Activated naive CD8-positive, alpha-beta T cell treated with anti-CD3 and anti-CD28 coated beads for 36 hours (primary cell): ENCODE results near the gene THAP12. TPM values are rescaled to one million over a fixed set of nuclear protein-coding genes. Genes with fewer than 3 reads are reported as not detected.

Source experiments
- DNase-seq: peaks from one replicate; pipeline ENCODE4 v3.0.0; 2021
- H3K27ac Mint-ChIP-seq: one replicate; pipeline ENCODE4 v1.8.0; 2022; ENCODE audit warnings: mild to moderate bottlenecking, moderate library complexity, mixed read lengths
- H3K27me3 Mint-ChIP-seq: one replicate; pipeline ENCODE4 v1.8.0; 2022; ENCODE audit warnings: mild to moderate bottlenecking, mixed read lengths
- H3K36me3 Mint-ChIP-seq: one replicate; pipeline ENCODE4 v1.8.0; 2021; ENCODE audit warnings: mild to moderate bottlenecking, mixed read lengths
- H3K4me1 Mint-ChIP-seq: one replicate; pipeline ENCODE4 v1.8.0; 2021; ENCODE audit warnings: mixed read lengths
- H3K4me3 Mint-ChIP-seq: one replicate; pipeline ENCODE4 v1.8.0; 2022; ENCODE audit warnings: mild to moderate bottlenecking, moderate library complexity, mixed read lengths
- H3K9me3 Mint-ChIP-seq: one replicate; pipeline ENCODE4 v1.8.0; 2022; ENCODE audit warnings: mixed read lengths
- total RNA-seq, 2 experiments: library from RNA; stranded (reverse); gene quantifications; one replicate each; pipeline ENCODE4 v1.2.3, GENCODE V29; 2021

Gene THAP12
- total RNA-seq, 2 experiments from 2014 or later: 68.3 to 74.7 TPM

- Mint-ChIP-seq H3K9me3 (no peaks in the 10 kb centered on the region), H3K36me3 (no peaks in the 10 kb centered on the region), H3K4me1 (no peaks in the 10 kb centered on the region), H3K27me3 (no peaks in the 10 kb centered on the region), H3K4me3 (no peak overlapping the region), H3K27ac (no peak overlapping the region)
- DNase-seq: no peak
Observed at GRCh38 chr11:76392870-76393269, 11.9 kb upstream of the THAP12 start.

DNA sequence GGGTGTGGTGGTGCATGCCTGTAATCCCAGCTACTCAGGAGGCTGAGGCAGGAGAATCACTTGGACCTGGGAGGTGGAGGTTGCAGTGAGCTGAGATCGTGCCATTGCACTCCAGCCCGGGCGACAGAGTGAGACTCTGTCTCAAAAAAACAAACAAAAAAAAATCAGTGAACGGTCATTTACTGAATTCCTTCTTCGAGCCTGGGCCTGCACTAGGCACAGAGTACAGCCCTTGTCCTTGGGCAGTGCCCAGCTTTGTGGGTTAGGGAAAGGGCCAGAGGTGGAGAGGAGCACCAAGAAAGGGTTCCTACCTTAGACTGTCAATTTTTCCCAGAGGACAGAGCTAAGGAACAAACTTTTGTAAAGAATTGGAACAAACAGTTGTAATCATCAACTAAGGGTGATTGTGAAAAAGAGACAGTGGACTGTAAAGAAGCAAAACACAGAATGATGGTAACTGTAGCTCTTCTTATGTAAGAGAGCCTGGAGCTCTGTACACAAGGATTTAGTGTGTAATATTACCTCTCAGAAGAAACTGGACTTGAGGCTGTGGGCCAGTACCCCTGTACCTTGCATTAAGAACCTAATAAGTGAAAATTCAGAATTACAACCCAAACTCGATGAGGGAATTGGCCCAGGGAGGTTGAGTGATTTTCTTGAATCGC is 11.0 kb upstream of the THAP12 start:
- H3K9me3 Mint-ChIP-seq: no peaks in the 10 kb centered on the region

GRCh38 chr11:76391021-76391420 is 10.1 kb upstream of the THAP12 start:
- DNase-seq: no peak
- Mint-ChIP-seq H3K4me3 (no peak overlapping the region), H3K36me3 (no peaks in the 10 kb centered on the region), H3K9me3 (no peaks in the 10 kb centered on the region), H3K27ac (no peak overlapping the region), H3K4me1 (no peaks in the 10 kb centered on the region), H3K27me3 (no peaks in the 10 kb centered on the region)

More for the DNA sequence above, 11.0 kb upstream of the THAP12 start:
- H3K27ac Mint-ChIP-seq: no peak overlapping the region
- no peaks in the 10 kb centered on the region for H3K4me1 Mint-ChIP-seq
- no peak overlapping the region for H3K4me3 Mint-ChIP-seq
- no peak for DNase-seq
- H3K36me3 Mint-ChIP-seq: no peaks in the 10 kb centered on the region
- no peaks in the 10 kb centered on the region for H3K27me3 Mint-ChIP-seq

GRCh38 chr11:76388408-76388807 is 7.5 kb upstream of the THAP12 start:
- no peak for DNase-seq
- Mint-ChIP-seq H3K27me3 (no peaks in the 10 kb centered on the region), H3K27ac (no peak overlapping the region), H3K9me3 (no peaks in the 10 kb centered on the region), H3K4me3 (no peak overlapping the region), H3K36me3 (peaks cover 3% of the 10 kb centered on the region), H3K4me1 (peaks cover 7% of the 10 kb centered on the region)

GRCh38 chr11:76385903-76386302 is 5.0 kb upstream of the THAP12 start:
- Mint-ChIP-seq H3K9me3 (no peaks in the 10 kb centered on the region), H3K27me3 (no peaks in the 10 kb centered on the region), H3K27ac (no peak overlapping the region), H3K4me1 (peaks cover 23% of the 10 kb centered on the region), H3K4me3 (no peak overlapping the region), H3K36me3 (peaks cover 3% of the 10 kb centered on the region)
- no peak for DNase-seq

DNA sequence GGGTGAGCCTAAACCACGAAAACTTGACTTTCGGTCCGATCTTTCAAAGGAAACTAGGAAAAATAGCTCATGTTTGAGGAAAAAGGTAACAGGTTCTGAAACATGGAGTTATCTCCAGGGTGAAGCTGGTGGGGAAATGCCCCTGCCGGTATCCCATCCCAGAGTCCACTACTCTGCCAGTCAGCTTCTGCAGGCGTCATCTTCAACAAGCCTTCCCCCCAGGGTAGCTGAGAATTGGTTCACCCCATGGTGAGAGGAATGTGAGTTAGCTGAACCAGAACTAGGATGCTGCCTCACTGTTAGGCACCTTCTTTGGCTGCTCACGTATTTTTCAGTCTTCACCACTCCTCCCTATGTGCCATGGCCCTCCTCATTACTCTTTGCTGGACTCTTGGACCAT is 1.3 kb upstream of the THAP12 start:
- Mint-ChIP-seq H3K27ac (no peak overlapping the region), H3K36me3 (peaks cover 12% of the 10 kb centered on the region), H3K4me1 (peaks cover 43% of the 10 kb centered on the region), H3K9me3 (no peaks in the 10 kb centered on the region), H3K27me3 (no peaks in the 10 kb centered on the region), H3K4me3 (peak overlapping the region; percentile 91)
- DNase-seq: no peak

GRCh38 chr11:76380159-76380976 is 564 bp downstream of the THAP12 start:
- Mint-ChIP-seq H3K9me3 (no peaks in the 10 kb centered on the region), H3K4me1 (peaks cover 55% of the 10 kb centered on the region), H3K4me3 (peak overlapping the region; percentile 87), H3K27ac (peak overlapping the region; percentile 87), H3K27me3 (no peaks in the 10 kb centered on the region), H3K36me3 (peaks cover 12% of the 10 kb centered on the region)
- peak; percentile 71 for DNase-seq

GRCh38 chr11:76379807-76380158 is 1.1 kb downstream of the THAP12 start:
- Mint-ChIP-seq H3K27me3 (no peaks in the 10 kb centered on the region), H3K4me3 (peak overlapping the region; percentile 87), H3K9me3 (no peaks in the 10 kb centered on the region), H3K36me3 (peaks cover 12% of the 10 kb centered on the region), H3K27ac (peak overlapping the region; percentile 87), H3K4me1 (peaks cover 58% of the 10 kb centered on the region)
- DNase-seq: no peak

DNA sequence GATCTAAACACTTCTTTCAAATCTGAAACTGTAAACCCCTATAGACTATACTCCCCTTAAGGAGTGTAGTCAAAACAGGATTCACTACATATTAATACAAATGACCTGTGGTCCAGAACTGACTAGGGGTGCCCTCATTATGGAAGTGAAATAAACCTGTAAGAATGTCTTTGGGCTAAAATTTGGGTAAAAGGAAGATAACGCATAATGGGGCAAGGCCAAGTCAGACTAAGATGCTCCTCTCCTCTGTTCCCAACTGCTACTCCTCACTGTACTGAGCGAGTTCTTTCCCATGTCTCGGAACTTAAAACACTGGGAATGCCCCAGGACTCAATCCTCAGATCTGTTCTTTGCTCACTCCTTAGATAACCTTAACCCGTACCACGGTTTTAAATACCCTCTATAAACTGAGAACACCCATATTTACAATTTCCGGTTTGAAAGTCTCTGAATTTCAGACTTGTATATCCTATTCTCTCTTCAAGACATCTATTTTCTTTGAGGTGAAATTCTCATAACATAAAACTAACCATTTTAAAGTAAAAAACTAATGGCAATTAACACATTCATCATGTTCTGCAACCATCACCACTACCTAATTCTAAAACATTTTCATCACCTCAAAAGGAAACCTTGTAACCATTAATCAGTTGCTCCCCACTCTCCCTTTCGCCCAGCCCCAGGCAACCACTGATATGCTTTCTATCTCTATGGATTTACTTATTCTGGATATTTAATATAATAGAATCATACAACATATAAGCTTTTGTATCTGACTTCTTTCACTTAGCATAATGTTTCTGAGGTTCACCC is 4.0 kb downstream of the THAP12 start:
- H3K9me3 Mint-ChIP-seq: no peaks in the 10 kb centered on the region
- H3K36me3 Mint-ChIP-seq: peaks cover 9% of the 10 kb centered on the region
- peaks cover 61% of the 10 kb centered on the region for H3K4me1 Mint-ChIP-seq
- H3K27me3 Mint-ChIP-seq: no peaks in the 10 kb centered on the region
- H3K27ac Mint-ChIP-seq: no peak overlapping the region
- no peak for DNase-seq
- no peak overlapping the region for H3K4me3 Mint-ChIP-seq

DNA sequence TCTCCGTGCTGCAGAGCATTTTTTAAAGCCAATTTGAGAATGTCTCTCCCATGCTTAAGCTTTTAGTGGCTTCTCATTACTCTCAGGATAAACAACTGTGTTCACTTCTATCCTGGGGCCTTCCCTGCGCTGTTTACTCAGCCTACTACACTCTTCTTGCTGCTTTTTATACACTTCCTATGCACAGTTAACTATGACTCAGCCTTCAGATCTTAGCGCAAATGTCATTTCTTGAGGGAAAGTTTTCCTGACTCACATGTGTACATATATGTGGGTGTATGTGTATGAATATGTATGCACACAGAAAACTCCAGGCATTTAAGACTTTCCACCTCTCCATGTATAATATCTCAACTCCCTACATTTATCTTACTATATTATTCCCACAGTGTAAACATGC is 9.8 kb downstream of the THAP12 start:
- no peaks in the 10 kb centered on the region for H3K9me3 Mint-ChIP-seq
- peak overlapping the region; percentile 32 for H3K4me3 Mint-ChIP-seq
- peak overlapping the region; percentile 81 for H3K27ac Mint-ChIP-seq
- peaks cover 63% of the 10 kb centered on the region for H3K4me1 Mint-ChIP-seq
- no peaks in the 10 kb centered on the region for H3K27me3 Mint-ChIP-seq
- DNase-seq: peak; percentile 19
- H3K36me3 Mint-ChIP-seq: peaks cover 4% of the 10 kb centered on the region

DNA sequence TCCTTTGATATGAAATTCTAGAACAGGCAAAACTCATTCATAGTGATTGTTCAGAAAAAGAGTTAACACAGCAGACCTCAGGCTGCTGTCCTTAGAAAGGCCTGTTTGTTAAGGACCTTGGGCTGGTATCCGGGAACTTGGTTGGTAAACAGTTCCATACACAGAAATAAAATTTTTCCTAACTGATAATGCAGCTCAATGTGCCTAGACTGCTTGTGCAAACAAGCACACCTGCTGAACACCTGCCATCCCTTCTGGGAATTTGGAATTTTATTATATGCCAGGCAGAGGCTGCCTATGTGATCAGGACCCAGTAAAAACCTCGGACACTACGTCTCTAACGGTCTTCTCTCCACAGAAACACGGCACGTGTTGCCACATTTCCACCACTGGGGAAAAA is 11.5 kb downstream of the THAP12 start:
- no peak for DNase-seq
- H3K4me1 Mint-ChIP-seq: peaks cover 57% of the 10 kb centered on the region
- peaks cover 7% of the 10 kb centered on the region for H3K36me3 Mint-ChIP-seq
- no peaks in the 10 kb centered on the region for H3K27me3 Mint-ChIP-seq
- H3K9me3 Mint-ChIP-seq: no peaks in the 10 kb centered on the region
- H3K27ac Mint-ChIP-seq: no peak overlapping the region
- no peak overlapping the region for H3K4me3 Mint-ChIP-seq

- Mint-ChIP-seq H3K36me3 (peaks cover 11% of the 10 kb centered on the region), H3K4me3 (no peak overlapping the region), H3K4me1 (peaks cover 52% of the 10 kb centered on the region), H3K9me3 (no peaks in the 10 kb centered on the region), H3K27ac (no peak overlapping the region), H3K27me3 (no peaks in the 10 kb centered on the region)
- DNase-seq: no peak
Observed at GRCh38 chr11:76368490-76368889, 12.4 kb downstream of the THAP12 start.

GRCh38 chr11:76365038-76365679 is 15.8 kb downstream of the THAP12 start:
- no peak for DNase-seq
- Mint-ChIP-seq H3K27me3 (no peaks in the 10 kb centered on the region), H3K36me3 (peaks cover 25% of the 10 kb centered on the region), H3K9me3 (no peaks in the 10 kb centered on the region), H3K27ac (no peak overlapping the region), H3K4me1 (peaks cover 47% of the 10 kb centered on the region), H3K4me3 (no peak overlapping the region)

DNA sequence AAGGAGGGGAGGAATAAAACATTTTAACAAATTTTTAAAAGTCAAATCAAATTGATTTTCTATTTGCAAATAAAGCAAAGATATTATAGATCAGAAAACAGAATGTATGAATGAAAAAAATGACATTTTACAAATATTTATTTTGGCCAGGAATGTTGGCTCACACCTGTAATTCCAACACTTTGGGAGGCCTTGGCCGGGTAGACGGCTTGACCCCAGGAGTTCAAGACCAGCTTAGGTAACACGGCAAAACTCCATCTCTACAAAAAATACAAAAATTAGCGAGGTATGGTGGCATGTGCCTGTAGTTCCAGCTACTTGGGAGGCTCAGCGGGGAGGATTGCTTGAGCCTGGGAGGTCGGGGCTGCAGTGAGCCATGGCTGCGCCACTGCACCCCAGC is 18.2 kb downstream of the THAP12 start:
- no peaks in the 10 kb centered on the region for H3K27me3 Mint-ChIP-seq
- no peak for DNase-seq
- peaks cover 35% of the 10 kb centered on the region for H3K36me3 Mint-ChIP-seq
- no peak overlapping the region for H3K27ac Mint-ChIP-seq
- H3K9me3 Mint-ChIP-seq: no peaks in the 10 kb centered on the region
- H3K4me3 Mint-ChIP-seq: no peak overlapping the region
- peaks cover 28% of the 10 kb centered on the region for H3K4me1 Mint-ChIP-seq

- Mint-ChIP-seq H3K27ac (peak overlapping the region; percentile 51), H3K36me3 (peaks cover 42% of the 10 kb centered on the region), H3K4me3 (peak overlapping the region; percentile 10), H3K4me1 (peaks cover 25% of the 10 kb centered on the region), H3K9me3 (no peaks in the 10 kb centered on the region), H3K27me3 (no peaks in the 10 kb centered on the region)
- DNase-seq: no peak
Observed at GRCh38 chr11:76361776-76362175, 19.2 kb downstream of the THAP12 start.
